Calu3 (cell line): Measurements from ENCODE around the gene NDUFB7. TPM values are rescaled to one million over a fixed set of nuclear protein-coding genes. Genes with fewer than 3 reads are reported as not detected.

ENCODE experiments used
- BruUV-seq: library from RNA; stranded (reverse); fragments of 400-500 nt; replicated peaks from 2 replicates; lab custom pipeline; 2021; lab: Mats Ljungman, UMichigan
- CTCF ChIA-PET: fragments of 300-600 bp; sonication (Branson Sonifier 250); formaldehyde crosslinking; loops from one replicate; lab custom pipeline; 2022; ENCODE audit warnings: antibody characterized with exemption; lab: Charles Lee
- DNase-seq: peaks from one replicate; pipeline ENCODE4 v3.0.0; 2022
- H3K27ac Mint-ChIP-seq: one replicate; pipeline ENCODE4 v1.8.0; 2022; ENCODE audit warnings: mixed read lengths; ENCODE audit not compliant: unreplicated experiment
- H3K27me3 Mint-ChIP-seq: one replicate; pipeline ENCODE4 v1.8.0; 2022; ENCODE audit warnings: mixed read lengths; ENCODE audit not compliant: unreplicated experiment
- H3K36me3 Mint-ChIP-seq: one replicate; pipeline ENCODE4 v1.8.0; 2022; ENCODE audit warnings: mild to moderate bottlenecking, moderate library complexity, mixed read lengths; ENCODE audit not compliant: insufficient read depth, unreplicated experiment
- H3K4me1 Mint-ChIP-seq: one replicate; pipeline ENCODE4 v1.8.0; 2022; ENCODE audit warnings: mild to moderate bottlenecking, low read depth, mixed read lengths; ENCODE audit not compliant: unreplicated experiment
- H3K4me3 Mint-ChIP-seq: one replicate; pipeline ENCODE4 v1.8.0; 2022; ENCODE audit warnings: mild to moderate bottlenecking, low read depth, moderate library complexity, mixed read lengths; ENCODE audit not compliant: unreplicated experiment
- H3K9me3 Mint-ChIP-seq: one replicate; pipeline ENCODE4 v1.8.0; 2022; ENCODE audit warnings: low read depth, mixed read lengths; ENCODE audit not compliant: unreplicated experiment
- intact Hi-C: fragments of 100-400 bp; cut with micrococcal nuclease; formaldehyde crosslinking; loops from one replicate; pipeline ENCODE4 v1.10.0; 2022; ENCODE audit not compliant: unreplicated experiment
- total RNA-seq: library from RNA; stranded (reverse); gene quantifications from 2 replicates; pipeline ENCODE4 v1.2.3, GENCODE V29; 2022
- TF ChIP-seq, protein P1 (sequence below): fragments of 200-600 bp; IDR thresholded peaks from one replicate; pipeline ENCODE4 v1.8.0; 2022; ENCODE audit warnings: antibody characterized with exemption; ENCODE audit not compliant: unreplicated experiment

The NDUFB7 gene
- total RNA-seq, 1 experiment from 2014 or later = 107 TPM

DNA sequence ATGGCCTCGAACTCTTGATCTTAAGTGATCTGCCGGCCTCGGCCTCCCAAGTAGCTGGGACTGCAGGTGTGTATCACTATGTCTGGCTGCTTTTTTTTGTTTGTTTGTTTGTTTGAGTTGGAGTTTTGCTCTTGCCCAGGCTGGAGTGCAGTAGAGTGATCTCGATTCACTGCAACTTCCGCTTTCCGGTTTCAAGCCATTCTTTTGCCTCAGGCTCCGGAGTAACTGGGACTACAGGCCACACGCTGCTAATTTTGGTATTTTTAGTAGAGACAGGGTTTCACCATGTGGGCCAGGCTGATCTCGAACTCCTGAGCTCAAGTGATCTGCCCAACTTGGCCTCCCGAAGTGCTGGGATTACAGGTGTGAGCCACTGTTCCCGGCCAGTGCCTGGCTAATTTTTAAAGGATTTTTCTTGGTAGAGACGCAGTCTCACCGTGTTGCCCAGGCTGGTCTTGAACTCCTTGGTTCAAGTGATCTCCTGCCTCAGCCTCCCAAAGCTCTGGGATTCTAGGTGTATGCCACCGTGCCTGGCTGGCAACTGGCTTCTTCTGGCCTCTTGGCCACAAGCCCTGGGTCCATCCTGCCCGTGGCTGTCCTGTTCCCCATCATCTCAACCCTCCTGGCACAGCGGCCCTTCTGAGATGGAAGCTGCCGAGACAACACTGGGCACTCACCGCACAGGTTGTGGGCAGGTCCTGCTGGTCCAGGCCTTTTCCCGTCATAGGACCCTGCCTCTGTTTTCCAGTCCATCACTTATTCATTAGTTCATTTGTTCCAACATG, 30.9 kb downstream of the NDUFB7 start:
- TF ChIP-seq, protein P1, sequence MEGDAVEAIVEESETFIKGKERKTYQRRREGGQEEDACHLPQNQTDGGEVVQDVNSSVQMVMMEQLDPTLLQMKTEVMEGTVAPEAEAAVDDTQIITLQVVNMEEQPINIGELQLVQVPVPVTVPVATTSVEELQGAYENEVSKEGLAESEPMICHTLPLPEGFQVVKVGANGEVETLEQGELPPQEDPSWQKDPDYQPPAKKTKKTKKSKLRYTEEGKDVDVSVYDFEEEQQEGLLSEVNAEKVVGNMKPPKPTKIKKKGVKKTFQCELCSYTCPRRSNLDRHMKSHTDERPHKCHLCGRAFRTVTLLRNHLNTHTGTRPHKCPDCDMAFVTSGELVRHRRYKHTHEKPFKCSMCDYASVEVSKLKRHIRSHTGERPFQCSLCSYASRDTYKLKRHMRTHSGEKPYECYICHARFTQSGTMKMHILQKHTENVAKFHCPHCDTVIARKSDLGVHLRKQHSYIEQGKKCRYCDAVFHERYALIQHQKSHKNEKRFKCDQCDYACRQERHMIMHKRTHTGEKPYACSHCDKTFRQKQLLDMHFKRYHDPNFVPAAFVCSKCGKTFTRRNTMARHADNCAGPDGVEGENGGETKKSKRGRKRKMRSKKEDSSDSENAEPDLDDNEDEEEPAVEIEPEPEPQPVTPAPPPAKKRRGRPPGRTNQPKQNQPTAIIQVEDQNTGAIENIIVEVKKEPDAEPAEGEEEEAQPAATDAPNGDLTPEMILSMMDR = no peak
- BruUV-seq = no TSS peak
- Mint-ChIP-seq H3K36me3 (no peaks in the 10 kb centered on the region), H3K27ac (no peak overlapping the region), H3K4me1 (no peaks in the 10 kb centered on the region), H3K27me3 (no peaks in the 10 kb centered on the region), H3K4me3 (no peak overlapping the region), H3K9me3 (no peaks in the 10 kb centered on the region)
- CTCF ChIA-PET = no interaction called here
- intact Hi-C loops = no loop called here
- no peak for DNase-seq

DNA sequence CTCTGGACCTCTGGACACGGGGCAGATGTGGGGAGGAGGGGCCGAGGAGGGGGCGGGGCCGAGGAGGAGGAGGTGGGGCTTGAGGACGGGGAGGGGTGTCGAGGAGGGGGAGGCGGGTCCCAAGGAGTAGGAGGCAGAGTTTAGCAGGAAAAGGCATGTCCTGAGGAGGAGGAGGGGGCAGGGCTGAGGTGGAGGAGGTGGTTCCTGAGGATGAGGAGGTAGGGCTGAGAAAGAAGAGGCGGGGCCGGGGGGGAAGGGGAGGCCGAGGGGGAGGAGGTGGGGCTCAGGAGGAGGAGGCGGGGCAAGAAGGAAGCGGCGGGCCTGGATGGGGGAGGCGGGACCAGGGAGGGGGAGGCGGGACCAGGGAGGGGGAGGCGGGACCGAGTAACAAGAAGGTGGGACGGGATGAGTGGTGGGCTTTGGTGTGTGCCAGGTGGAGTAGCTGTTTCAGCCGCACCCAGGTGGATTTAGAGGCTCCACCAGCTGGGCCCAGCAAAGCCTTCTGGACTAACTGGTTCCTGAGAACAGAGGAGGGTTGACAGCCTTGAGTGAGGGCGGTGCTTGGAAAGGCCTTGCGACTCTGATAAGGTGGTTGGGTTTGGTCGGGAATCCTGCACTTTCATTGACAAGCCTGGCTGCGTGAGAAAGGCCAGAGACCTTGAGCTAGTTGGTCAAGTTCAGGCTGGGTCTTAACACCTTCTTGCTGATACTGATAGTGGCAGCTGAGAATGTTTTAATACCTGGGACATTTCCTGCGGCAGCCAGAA, 34.8 kb downstream of the NDUFB7 start:
- intact Hi-C loops = no loop called here
- no peak overlapping the region for H3K4me3 Mint-ChIP-seq

DNA sequence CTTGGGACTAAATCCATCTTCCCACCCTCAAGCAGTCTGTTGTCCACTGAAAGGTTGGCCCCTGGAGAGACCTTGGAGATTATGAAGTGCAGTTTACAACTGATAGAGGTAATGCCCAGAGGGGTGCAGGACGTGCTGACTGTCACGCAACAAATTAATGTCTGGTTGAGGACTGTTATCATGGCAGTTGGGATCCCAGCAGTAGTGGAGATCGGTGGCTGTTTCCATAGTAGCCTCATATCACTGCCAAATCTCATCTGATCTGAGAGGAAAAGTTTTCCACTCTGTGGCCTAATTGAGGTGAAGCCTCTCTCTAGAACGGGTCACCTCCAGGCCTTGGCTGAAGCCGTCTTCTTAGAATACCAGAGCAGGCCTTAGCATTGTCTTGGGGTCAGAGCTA, 38.4 kb downstream of the NDUFB7 start:
- H3K4me1 Mint-ChIP-seq = no peaks in the 10 kb centered on the region
- no peaks in the 10 kb centered on the region for H3K27me3 Mint-ChIP-seq
- no peak for DNase-seq
- no peaks in the 10 kb centered on the region for H3K9me3 Mint-ChIP-seq
- peaks cover 20% of the 10 kb centered on the region for H3K36me3 Mint-ChIP-seq
- H3K27ac Mint-ChIP-seq = no peak overlapping the region
- BruUV-seq = no TSS peak
- intact Hi-C loops = no loop called here
- CTCF ChIA-PET = no interaction called here
- no peak overlapping the region for H3K4me3 Mint-ChIP-seq
- TF ChIP-seq, protein P1 = no peak

More for the DNA sequence above, 34.8 kb downstream of the NDUFB7 start:
- no peaks in the 10 kb centered on the region for H3K9me3 Mint-ChIP-seq
- H3K4me1 Mint-ChIP-seq = no peaks in the 10 kb centered on the region
- no peaks in the 10 kb centered on the region for H3K27me3 Mint-ChIP-seq
- TF ChIP-seq, protein P1 = no peak
- CTCF ChIA-PET = interaction anchor here (0.6 to 0.7 kb wide), 2 partner anchors 112 to 156 kb away, joined by 3 to 5 read pairs; partner anchors contain the start of gene ADGRE5
- no peak overlapping the region for H3K27ac Mint-ChIP-seq
- peak; percentile 68 for DNase-seq
- no TSS peak for BruUV-seq
- H3K36me3 Mint-ChIP-seq = peaks cover 5% of the 10 kb centered on the region

DNA sequence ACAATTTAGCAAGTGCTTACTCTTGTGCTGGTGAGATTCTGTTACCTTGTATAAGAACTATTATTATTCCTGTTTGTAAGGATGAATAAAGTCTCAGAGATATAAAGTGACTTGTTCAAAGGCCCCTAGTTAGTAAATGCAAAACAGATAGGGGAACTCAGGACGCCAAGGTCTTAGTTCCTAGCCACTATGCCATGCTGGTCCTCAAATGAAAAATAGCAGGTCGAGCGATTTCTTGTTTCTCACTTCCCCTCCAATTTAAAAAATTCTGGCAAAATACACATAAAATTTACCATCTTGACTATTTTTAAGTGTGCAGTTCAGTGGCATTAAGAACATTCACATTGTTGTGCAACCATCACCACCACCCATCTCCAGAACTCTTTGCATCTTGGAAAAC, 41.4 kb downstream of the NDUFB7 start:
- CTCF ChIA-PET = no interaction called here
- TF ChIP-seq, protein P1 = no peak
- no peak overlapping the region for H3K27ac Mint-ChIP-seq
- DNase-seq = no peak
- no peaks in the 10 kb centered on the region for H3K27me3 Mint-ChIP-seq
- H3K9me3 Mint-ChIP-seq = no peaks in the 10 kb centered on the region
- no peaks in the 10 kb centered on the region for H3K4me1 Mint-ChIP-seq
- H3K4me3 Mint-ChIP-seq = peak overlapping the region; percentile 100
- intact Hi-C loops = no loop called here
- H3K36me3 Mint-ChIP-seq = peaks cover 20% of the 10 kb centered on the region
- BruUV-seq = no TSS peak
